Keratinocyte (primary cell): ENCODE data around the gene ZBTB48. TPM values are rescaled to one million over a fixed set of nuclear protein-coding genes. Genes with fewer than 3 reads are reported as not detected.
A peak's percentile ranks its signal among the peaks of the same experiment; 100 is the strongest.

Experiments
- DNase-seq: peaks from one replicate; pipeline ENCODE4 v3.0.0-alpha.2; 2011; ENCODE audit warnings: low read depth, missing footprints, low spot score
- FAIRE-seq: peaks from 2 replicates; lab custom pipeline; 2011; peaks lifted over from hg19 to GRCh38; lab: Jason Lieb, UNC
- H2AFZ ChIP-seq: 2 replicates; pipeline ENCODE4 v1.6.0; 2012; ENCODE audit warnings: low read length, control low read depth, inconsistent platforms; ENCODE audit not compliant: control insufficient read depth
- H3K27ac ChIP-seq: 2 replicates; pipeline ENCODE4 v1.5.1; 2011; ENCODE audit warnings: low read length; ENCODE audit not compliant: control insufficient read depth, insufficient read depth
- H3K27me3 ChIP-seq: 3 replicates; pipeline ENCODE4 v1.6.0; 2011; ENCODE audit warnings: low read length; ENCODE audit not compliant: control insufficient read depth, insufficient read depth; ENCODE audit errors: extremely low read depth
- H3K36me3 ChIP-seq, 2 experiments: 2 replicates in 1 of 2; 3 replicates in 1 of 2; pipeline ENCODE4 v1.5.1; 2011; ENCODE audit warnings: low read length in 2 of 2, mild to moderate bottlenecking in 1 of 2; ENCODE audit not compliant: control insufficient read depth in 2 of 2, insufficient read depth in 2 of 2; ENCODE audit errors: extremely low read depth in 1 of 2
- H3K4me1 ChIP-seq: 3 replicates; pipeline ENCODE4 v1.5.1; 2011; ENCODE audit warnings: low read length; ENCODE audit not compliant: control insufficient read depth, insufficient read depth; ENCODE audit errors: extremely low read depth
- H3K4me2 ChIP-seq: 3 replicates; pipeline ENCODE4 v1.6.0; 2011; ENCODE audit warnings: low read depth, low read length; ENCODE audit not compliant: control insufficient read depth, insufficient read depth; ENCODE audit errors: extremely low read depth
- H3K4me3 ChIP-seq, 3 experiments: fragments of 200-600 bp in 1 of 3; sonication (generic) in 1 of 3; 2 replicates in 2 of 3; 3 replicates in 1 of 3; pipeline ENCODE4 v1.5.1; 2011 to 2016; ENCODE audit warnings: low read length in 3 of 3, mild to moderate bottlenecking in 3 of 3, control low read depth in 2 of 3, inconsistent platforms in 1 of 3, low read depth in 1 of 3, mixed read lengths in 1 of 3, mixed run types in 1 of 3, moderate library complexity in 1 of 3; ENCODE audit not compliant: control insufficient read depth in 2 of 3, insufficient read depth in 2 of 3; ENCODE audit errors: extremely low read depth in 1 of 3
- H3K79me2 ChIP-seq: 2 replicates; pipeline ENCODE4 v1.6.0; 2012; ENCODE audit warnings: low read length; ENCODE audit not compliant: control insufficient read depth, insufficient read depth
- H3K9ac ChIP-seq: 3 replicates; pipeline ENCODE4 v1.6.0; 2011; ENCODE audit warnings: low read length; ENCODE audit not compliant: control insufficient read depth, insufficient read depth; ENCODE audit errors: extremely low read depth
- H3K9me1 ChIP-seq: 3 replicates; pipeline ENCODE4 v1.6.0; 2011; ENCODE audit warnings: low read length; ENCODE audit not compliant: control insufficient read depth, insufficient read depth; ENCODE audit errors: extremely low read depth
- H3K9me3 ChIP-seq: 2 replicates; pipeline ENCODE4 v1.5.1; 2012; ENCODE audit warnings: low read depth, low read length; ENCODE audit not compliant: control insufficient read depth
- H4K20me1 ChIP-seq: 3 replicates; pipeline ENCODE4 v1.6.0; 2011; ENCODE audit warnings: low read length; ENCODE audit not compliant: control insufficient read depth, insufficient read depth; ENCODE audit errors: extremely low read depth
- CTCF ChIP-seq, 3 experiments: IDR thresholded peaks in 1 of 3; conservative IDR thresholded peaks in 1 of 3; optimal IDR thresholded peaks in 1 of 3; 2 replicates in 2 of 3; 3 replicates in 1 of 3; pipeline versions ENCODE3 to v1.5.1; 2011; ENCODE audit warnings: low read length in 3 of 3, mild to moderate bottlenecking in 3 of 3, moderate library complexity in 2 of 3, control low read depth in 1 of 3, inconsistent platforms in 1 of 3; ENCODE audit not compliant: insufficient read depth in 2 of 3; ENCODE audit errors: extremely low read depth in 1 of 3
- EZH2 ChIP-seq: IDR thresholded peaks from one replicate; pipeline ENCODE4 v1.6.1; 2012; ENCODE audit warnings: inconsistent platforms, mild to moderate bottlenecking, low read length, moderate library complexity
- dilution Hi-C: fragments of 300-500 bp; cut with MboI; formaldehyde crosslinking; loops from one replicate; pipeline ENCODE4 v1.7.0; 2020; ENCODE audit warnings: low sequenced_read_pairs; ENCODE audit not compliant: extremely low pct_ligation_motif_present
- polyA plus RNA-seq, 5 experiments: library from polyadenylated mRNA; depleted of rRNA in 3 of 5; stranded (reverse) in 3 of 5; stranded (forward) in 1 of 5; unstranded in 1 of 5; fragments of >200 nt; gene quantifications; 1 replicate in 1 of 5; 2 replicates in 3 of 5; 3 replicates in 1 of 5; pipeline versions ENCODE4 v1.2.1 to v1.2.3, GENCODE V29; 2011 to 2012; ENCODE audit warnings: missing spikeins in 2 of 5, low read depth in 1 of 5, low replicate concordance in 1 of 5

The ZBTB48 gene
- polyA plus RNA-seq, 1 donor (not counting 4 experiments of a cell fraction or from before 2014, with no cell fraction given), result 10.9 TPM

- Histone ChIP-seq H3K36me3 (peaks cover 0 to 9% of the 10 kb centered on the region in 2 experiments), H2AFZ (no peak overlapping the region), H4K20me1 (peaks cover 4% of the 10 kb centered on the region), H3K9me1 (peaks cover 2% of the 10 kb centered on the region), H3K4me3 (peak overlapping the region; percentile 78 to 91 (median 90)), H3K9me3 (no peaks in the 10 kb centered on the region), H3K4me1 (peaks cover 26% of the 10 kb centered on the region), H3K4me2 (peak overlapping the region; percentile 82), H3K27ac (peak overlapping the region; percentile 69), H3K27me3 (no peaks in the 10 kb centered on the region), H3K79me2 (peaks cover 18% of the 10 kb centered on the region), H3K9ac (peak overlapping the region; percentile 83)
- DNase-seq (no peak), FAIRE-seq (no peak)
- no peak for TF ChIP-seq CTCF (optimal IDR thresholded peaks at IDR 0.05 in 1 of 3, IDR thresholded peaks at IDR 0.05 in 1 of 3, conservative IDR thresholded peaks at IDR 0.05 in 1 of 3; ENCODE audit: extremely low read depth in 1 of 3, insufficient read depth in 2 of 3, low read length in 3 of 3)
- no peak for TF ChIP-seq EZH2
- dilution Hi-C loops, result no loop called here
Observed at GRCh38 chr1:6580593-6581409, 1.0 kb downstream of the ZBTB48 start.

- Histone ChIP-seq H3K27me3 (no peaks in the 10 kb centered on the region), H3K4me2 (peak overlapping the region; percentile 47), H3K4me1 (peaks cover 26% of the 10 kb centered on the region), H3K4me3 (peak overlapping the region in 1 of 3 experiments; percentile 78), H3K27ac (no peak overlapping the region), H3K36me3 (peaks cover 0 to 10% of the 10 kb centered on the region in 2 experiments), H3K9me3 (no peaks in the 10 kb centered on the region), H4K20me1 (peaks cover 7% of the 10 kb centered on the region), H3K79me2 (peaks cover 18% of the 10 kb centered on the region), H3K9me1 (peaks cover 2% of the 10 kb centered on the region), H2AFZ (no peak overlapping the region), H3K9ac (no peak overlapping the region)
- TF ChIP-seq CTCF (optimal IDR thresholded peaks at IDR 0.05 in 1 of 3, IDR thresholded peaks at IDR 0.05 in 1 of 3, conservative IDR thresholded peaks at IDR 0.05 in 1 of 3; ENCODE audit: extremely low read depth in 1 of 3, insufficient read depth in 2 of 3, low read length in 3 of 3) (no peak), EZH2 (no peak)
- DNase-seq (no peak), FAIRE-seq (no peak)
- dilution Hi-C loops, result no loop called here
Observed at GRCh38 chr1:6581561-6582305, 1.9 kb downstream of the ZBTB48 start.
